WTC11 (cell line): ENCODE data around the gene CSNK1E. TPM values are rescaled to one million over a fixed set of nuclear protein-coding genes. Genes with fewer than 3 reads are reported as not detected.

Source experiments
- ATAC-seq: fragments of 200-7000 bp; cut with Tn5 transposase; 2 replicates; pipeline ENCODE4 v1.10.0; 2021; ENCODE audit warnings: mild to moderate bottlenecking, moderate library complexity
- CTCF ChIA-PET: fragments of 300-600 bp; sonication (Branson Sonifier 250); formaldehyde crosslinking; loops from one replicate; lab custom pipeline; 2021; ENCODE audit warnings: antibody characterized with exemption; lab: Charles Lee
- POLR2A ChIA-PET: fragments of 350-600 bp; sonication (Branson Sonifier 250); formaldehyde crosslinking; loops from one replicate; lab custom pipeline; 2021; ENCODE audit warnings: antibody characterized with exemption; lab: Charles Lee
- DNase-seq: peaks from one replicate; pipeline ENCODE4 v3.0.0; 2021; ENCODE audit warnings: low spot score
- H3K27ac Mint-ChIP-seq: 2 replicates; pipeline ENCODE4 v1.8.0; 2021; ENCODE audit warnings: mixed read lengths
- H3K27me3 Mint-ChIP-seq: 2 replicates; pipeline ENCODE4 v1.8.0; 2021; ENCODE audit warnings: low read depth, mild to moderate bottlenecking, moderate library complexity, mixed read lengths
- H3K36me3 Mint-ChIP-seq: 2 replicates; pipeline ENCODE4 v1.8.0; 2021; ENCODE audit warnings: mixed read lengths
- H3K4me1 Mint-ChIP-seq: 2 replicates; pipeline ENCODE4 v1.8.0; 2022; ENCODE audit warnings: mixed read lengths
- H3K4me3 Mint-ChIP-seq: 2 replicates; pipeline ENCODE4 v1.8.0; 2021; ENCODE audit warnings: mild to moderate bottlenecking, moderate library complexity, mixed read lengths
- H3K9me3 Mint-ChIP-seq: 2 replicates; pipeline ENCODE4 v1.8.0; 2021; ENCODE audit warnings: mixed read lengths
- AFF4 ChIP-seq: sonication (generic); formaldehyde crosslinking; IDR thresholded peaks from 2 replicates; pipeline ENCODE4 v1.8.1; 2023; ENCODE audit warnings: mild to moderate bottlenecking, missing genetic modification reagents, borderline replicate concordance
- ATF1 ChIP-seq: sonication (generic); formaldehyde crosslinking; IDR thresholded peaks from 2 replicates; pipeline ENCODE4 v1.8.1; 2023; ENCODE audit warnings: mild to moderate bottlenecking, moderate library complexity, missing genetic modification reagents
- E2F4 ChIP-seq: sonication (generic); formaldehyde crosslinking; IDR thresholded peaks from 2 replicates; pipeline ENCODE4 v1.8.1; 2022; ENCODE audit warnings: low read depth, mild to moderate bottlenecking, moderate library complexity, missing genetic modification reagents, borderline replicate concordance
- FOXP4 ChIP-seq: sonication (generic); formaldehyde crosslinking; IDR thresholded peaks from 2 replicates; pipeline ENCODE4 v1.8.0; 2022; ENCODE audit warnings: mild to moderate bottlenecking, missing genetic modification reagents
- GABPB1 ChIP-seq: sonication (generic); formaldehyde crosslinking; IDR thresholded peaks from 2 replicates; pipeline ENCODE4 v1.8.1; 2023; ENCODE audit warnings: mild to moderate bottlenecking, missing genetic modification reagents
- MLX ChIP-seq: sonication (generic); formaldehyde crosslinking; IDR thresholded peaks from 2 replicates; pipeline ENCODE4 v1.8.1; 2023; ENCODE audit warnings: mild to moderate bottlenecking, missing genetic modification reagents, moderate library complexity
- NFATC4 ChIP-seq: fragments of 250-450 bp; sonication (Bioruptor Pico); IDR thresholded peaks from 2 replicates; pipeline ENCODE4 v1.9.0; 2021; ENCODE audit warnings: mild to moderate bottlenecking
- NR1H2 ChIP-seq: sonication (generic); formaldehyde crosslinking; IDR thresholded peaks from 2 replicates; pipeline ENCODE4 v1.9.0; 2021; ENCODE audit warnings: mild to moderate bottlenecking, moderate library complexity, missing genetic modification reagents
- SP1 ChIP-seq: sonication (generic); formaldehyde crosslinking; conservative IDR thresholded peaks from 2 replicates; pipeline ENCODE4 v1.8.1; 2022; ENCODE audit warnings: missing genetic modification reagents
- TCF7 ChIP-seq: sonication (generic); formaldehyde crosslinking; IDR thresholded peaks from 2 replicates; pipeline ENCODE4 v1.8.0; 2022; ENCODE audit warnings: mild to moderate bottlenecking, low read depth, missing genetic modification reagents, moderate library complexity
- ZNF121 ChIP-seq: sonication (generic); formaldehyde crosslinking; IDR thresholded peaks from 2 replicates; pipeline ENCODE4 v1.8.0; 2023; ENCODE audit warnings: missing genetic modification reagents
- ZNF396 ChIP-seq: fragments of 250-450 bp; sonication (Bioruptor Pico); IDR thresholded peaks from 2 replicates; pipeline ENCODE4 v1.8.0; 2021; ENCODE audit warnings: mild to moderate bottlenecking, moderate library complexity, borderline replicate concordance
- total RNA-seq: library from RNA; stranded (reverse); gene quantifications from 3 replicates; pipeline ENCODE4 v1.2.3, GENCODE V29; 2021

CSNK1E gene
- total RNA-seq, 1 experiment from 2014 or later = 265 TPM

- H3K36me3 Mint-ChIP-seq = peaks cover 35% of the 10 kb centered on the region
- no peaks in the 10 kb centered on the region; the same call in 1 of the 2 replicates for H3K9me3 Mint-ChIP-seq
- no peak overlapping the region for H3K27ac Mint-ChIP-seq
- H3K4me1 Mint-ChIP-seq = no peaks in the 10 kb centered on the region
- ATAC-seq = no peak
- CTCF ChIA-PET = no interaction called here
- no peak overlapping the region for H3K4me3 Mint-ChIP-seq
- no peaks in the 10 kb centered on the region for H3K27me3 Mint-ChIP-seq
- no peak for DNase-seq
- POLR2A ChIA-PET = no interaction called here
- TF ChIP-seq NR1H2 (CRISPR knock-in tag) = no peak
Observed at GRCh38 chr22:38247713-38248112, 69.5 kb downstream of the CSNK1E start.

GRCh38 chr22:38246692-38247091 is 70.5 kb downstream of the CSNK1E start:
- Mint-ChIP-seq H3K9me3 (no peaks in the 10 kb centered on the region; the same call in 1 of the 2 replicates), H3K36me3 (peaks cover 35% of the 10 kb centered on the region)
- DNase-seq = no peak
- TF ChIP-seq FOXP4 (CRISPR knock-in tag) = no peak
- no peak for TF ChIP-seq SP1
- no peak for TF ChIP-seq TCF7 (CRISPR knock-in tag)
- no peak for TF ChIP-seq NFATC4 (CRISPR knock-in tag)
- TF ChIP-seq ATF1 (CRISPR knock-in tag) = no peak
- no peak for TF ChIP-seq GABPB1 (CRISPR knock-in tag)
- no peak for TF ChIP-seq ZNF396 (CRISPR knock-in tag)
- TF ChIP-seq, all 79 proteins: peak for 0
- H3K27me3 Mint-ChIP-seq = no peaks in the 10 kb centered on the region
- no peak for ATAC-seq
- H3K27ac Mint-ChIP-seq = no peak overlapping the region
- H3K4me3 Mint-ChIP-seq = no peak overlapping the region
- peaks cover 2% of the 10 kb centered on the region; the same call in 1 of the 2 replicates for H3K4me1 Mint-ChIP-seq
- CTCF ChIA-PET = no interaction called here
- POLR2A ChIA-PET = no interaction called here

GRCh38 chr22:38246046-38246658 is 71.1 kb downstream of the CSNK1E start:
- no peak for DNase-seq
- Mint-ChIP-seq H3K27ac (no peak overlapping the region), H3K4me3 (no peak overlapping the region), H3K27me3 (no peaks in the 10 kb centered on the region), H3K9me3 (no peaks in the 10 kb centered on the region; the same call in 1 of the 2 replicates), H3K36me3 (peaks cover 35% of the 10 kb centered on the region), H3K4me1 (peaks cover 4% of the 10 kb centered on the region)
- no peak for TF ChIP-seq FOXP4 (CRISPR knock-in tag)
- no peak for TF ChIP-seq AFF4
- no peak for TF ChIP-seq SP1
- TF ChIP-seq MLX (CRISPR knock-in tag) = no peak
- no peak for TF ChIP-seq E2F4 (CRISPR knock-in tag)
- TF ChIP-seq ZNF121 = no peak
- ChIA-PET POLR2A (no interaction called here), CTCF (no interaction called here)
- no peak for ATAC-seq
